Measurements from ENCODE around the gene SSX2IP.

The SSX2IP gene

GRCh38 chr1:84690397-84691121 lies at the start of gene SSX2IP:
SSX2IP (minus strand) TSS chr1:84690461; CDS start chr1:84671219, 19,242 bp downstream.
- H4K20me1 ChIP-seq (ENCODE audit: insufficient read depth, low read length): no peaks in the 10 kb centered on the region
- H3K79me2 ChIP-seq (ENCODE audit: insufficient read depth, low read length): peaks cover 42% of the 10 kb centered on the region

GRCh38 chr1:84738237-84738636 lies 48.0 kb upstream of the SSX2IP start:
- Histone ChIP-seq H3K4me3 (ENCODE audit: low read depth, low read length, poor library complexity, severe bottlenecking) (no peak overlapping the region), H3K27ac (ENCODE audit: low read depth, low read length, poor library complexity, severe bottlenecking) (no peak overlapping the region), H3K9ac (ENCODE audit: low read length) (no peak overlapping the region), H4K20me1 (ENCODE audit: insufficient read depth, low read length) (no peaks in the 10 kb centered on the region), H2AFZ (ENCODE audit: low read length) (no peak overlapping the region), H3K36me3 (ENCODE audit: insufficient read depth, low read length) (no peaks in the 10 kb centered on the region), H3K79me2 (ENCODE audit: insufficient read depth, low read length) (no peaks in the 10 kb centered on the region), H3K4me2 (ENCODE audit: low read length) (no peak overlapping the region), H3K27me3 (ENCODE audit: insufficient read depth, low read length) (no peaks in the 10 kb centered on the region), H3K4me1 (ENCODE audit: insufficient read depth, low read length, severe bottlenecking) (no peaks in the 10 kb centered on the region), H3F3A (ENCODE audit: insufficient read depth, low read length) (no peaks in the 10 kb centered on the region), H3K9me3 (ENCODE audit: low read length) (no peaks in the 10 kb centered on the region), H3K9me2 (ENCODE audit: low read depth, low read length) (no peaks in the 10 kb centered on the region)
- TF ChIP-seq CTCF (IDR thresholded peaks at IDR 0.05; ENCODE audit: low read length) (no peak), EZH2 (IDR thresholded peaks at IDR 0.05; ENCODE audit: borderline replicate concordance, low read length) (no peak)

More at GRCh38 chr1:84690397-84691121, at the start of gene SSX2IP:
- Histone ChIP-seq H3K27ac (ENCODE audit: low read depth, low read length, poor library complexity, severe bottlenecking) (peak within 1 kb of the TSS; percentile 89), H3K4me3 (ENCODE audit: low read depth, low read length, poor library complexity, severe bottlenecking) (peak within 1 kb of the TSS; percentile 75), H3K36me3 (ENCODE audit: insufficient read depth, low read length) (peaks cover under 1% of the 10 kb centered on the region; the same call in 1 of the 2 replicates), H3K4me2 (ENCODE audit: low read length) (peak within 1 kb of the TSS; percentile 88), H3K27me3 (ENCODE audit: insufficient read depth, low read length) (no peaks in the 10 kb centered on the region), H3K9ac (ENCODE audit: low read length) (peak within 1 kb of the TSS; percentile 93), H3F3A (ENCODE audit: insufficient read depth, low read length) (peaks cover 6% of the 10 kb centered on the region; the same call in 1 of the 2 replicates), H3K9me3 (ENCODE audit: low read length) (no peaks in the 10 kb centered on the region), H3K9me2 (ENCODE audit: low read depth, low read length) (no peaks in the 10 kb centered on the region), H3K4me1 (ENCODE audit: insufficient read depth, low read length, severe bottlenecking) (peaks cover 67% of the 10 kb centered on the region), H2AFZ (ENCODE audit: low read length) (peak within 1 kb of the TSS; percentile 39; the same call in 1 of the 2 replicates)
- TF ChIP-seq CTCF (IDR thresholded peaks at IDR 0.05; ENCODE audit: low read length) (no peak), EZH2 (IDR thresholded peaks at IDR 0.05; ENCODE audit: borderline replicate concordance, low read length) (no peak)

GRCh38 chr1:84737590-84737989 lies 47.3 kb upstream of the SSX2IP start:
- H3K4me3 ChIP-seq (ENCODE audit: low read depth, low read length, poor library complexity, severe bottlenecking): no peak overlapping the region
- no peak overlapping the region for H2AFZ ChIP-seq (ENCODE audit: low read length)
- H3K27ac ChIP-seq (ENCODE audit: low read depth, low read length, poor library complexity, severe bottlenecking): no peak overlapping the region

More at GRCh38 chr1:84737590-84737989, 47.3 kb upstream of the SSX2IP start:
- Histone ChIP-seq H3K79me2 (ENCODE audit: insufficient read depth, low read length) (no peaks in the 10 kb centered on the region), H3K9ac (ENCODE audit: low read length) (no peak overlapping the region), H3K9me2 (ENCODE audit: low read depth, low read length) (no peaks in the 10 kb centered on the region), H3K4me2 (ENCODE audit: low read length) (no peak overlapping the region), H3K4me1 (ENCODE audit: insufficient read depth, low read length, severe bottlenecking) (no peaks in the 10 kb centered on the region), H4K20me1 (ENCODE audit: insufficient read depth, low read length) (no peaks in the 10 kb centered on the region), H3F3A (ENCODE audit: insufficient read depth, low read length) (no peaks in the 10 kb centered on the region), H3K36me3 (ENCODE audit: insufficient read depth, low read length) (no peaks in the 10 kb centered on the region), H3K9me3 (ENCODE audit: low read length) (no peaks in the 10 kb centered on the region), H3K27me3 (ENCODE audit: insufficient read depth, low read length) (no peaks in the 10 kb centered on the region)
- TF ChIP-seq EZH2 (IDR thresholded peaks at IDR 0.05; ENCODE audit: borderline replicate concordance, low read length): no peak
- TF ChIP-seq CTCF (IDR thresholded peaks at IDR 0.05; ENCODE audit: low read length): no peak
